HG02840 (cell line): Measurements from ENCODE around the gene VWC2.

Source experiments
- ATAC-seq: cut with Tn5 transposase; IDR thresholded peaks from one replicate; pipeline ENCODE4 v1.9.1; 2021; ENCODE audit warnings: mild to moderate bottlenecking, moderate library complexity, moderate number of reproducible peaks; ENCODE audit not compliant: unreplicated experiment, low FRiP score

VWC2 gene

GRCh38 chr7:49781996-49782395 lies 8.6 kb downstream of the VWC2 start:
- ATAC-seq: no peak

- ATAC-seq: no peak
Measured at GRCh38 chr7:49783446-49783845, 10.0 kb downstream of the VWC2 start.

- ATAC-seq: no peak
Measured at GRCh38 chr7:49787980-49788379, 14.5 kb downstream of the VWC2 start.

DNA sequence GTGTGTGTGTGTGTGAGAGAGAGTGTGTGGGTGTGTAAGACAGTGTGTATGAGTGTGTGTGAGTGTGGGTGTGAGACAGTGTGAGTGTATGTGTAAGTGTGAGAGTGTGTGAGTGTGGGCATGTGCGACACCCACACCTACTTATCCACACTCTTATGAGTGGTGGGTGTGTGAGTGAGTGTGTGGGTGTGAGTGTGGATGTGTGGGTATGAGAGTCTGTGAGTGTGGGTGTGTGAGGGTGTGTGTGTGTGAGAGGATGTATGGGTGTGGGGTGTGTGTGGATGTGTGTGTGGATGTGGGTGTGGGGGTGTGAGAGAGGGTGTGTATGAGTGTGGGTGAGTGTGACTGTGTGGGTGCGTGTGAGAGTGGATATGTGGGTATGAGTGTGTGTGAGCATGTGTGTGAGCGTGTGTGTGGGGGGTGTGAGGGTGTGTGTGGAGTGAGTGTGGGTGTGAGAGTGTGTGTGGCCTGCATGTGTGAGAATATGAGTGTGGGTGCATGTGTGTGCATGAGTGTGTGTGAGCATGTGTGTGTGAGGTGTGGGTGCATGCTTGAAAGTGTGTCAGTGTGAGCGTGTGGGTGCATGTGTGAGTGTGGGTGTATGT lies 15.1 kb downstream of the VWC2 start:
- no peak for ATAC-seq

GRCh38 chr7:49789736-49790135 lies 16.3 kb downstream of the VWC2 start:
- ATAC-seq: no peak

DNA sequence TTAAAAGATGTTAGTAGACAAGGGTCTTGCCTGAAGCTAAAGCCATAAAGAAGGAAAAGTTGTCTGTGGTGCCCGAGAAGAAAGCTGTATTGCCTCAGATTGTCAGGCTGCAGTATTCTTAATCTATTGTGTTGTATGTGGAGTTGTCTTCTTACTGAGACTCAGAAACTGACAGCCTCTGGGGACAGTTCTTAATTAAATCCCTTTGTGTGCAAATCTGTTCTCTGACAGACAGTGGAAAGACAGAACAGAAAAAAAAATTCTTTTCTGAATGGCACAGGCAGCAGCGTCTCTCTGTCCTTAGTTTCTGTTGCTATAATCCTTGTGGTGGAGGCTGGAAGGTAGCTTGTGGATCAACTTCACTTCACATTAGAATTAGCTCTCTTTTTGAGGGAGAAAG lies 16.8 kb downstream of the VWC2 start:
- ATAC-seq: no peak

- no peak for ATAC-seq
Measured at GRCh38 chr7:49791088-49791741, 17.8 kb downstream of the VWC2 start.

- ATAC-seq: no peak
Measured at GRCh38 chr7:49797987-49798660, 24.7 kb downstream of the VWC2 start.

GRCh38 chr7:49800031-49800430 lies 26.6 kb downstream of the VWC2 start:
- ATAC-seq: no peak

- ATAC-seq: no peak
Measured at GRCh38 chr7:49802600-49802999, 29.2 kb downstream of the VWC2 start.

DNA sequence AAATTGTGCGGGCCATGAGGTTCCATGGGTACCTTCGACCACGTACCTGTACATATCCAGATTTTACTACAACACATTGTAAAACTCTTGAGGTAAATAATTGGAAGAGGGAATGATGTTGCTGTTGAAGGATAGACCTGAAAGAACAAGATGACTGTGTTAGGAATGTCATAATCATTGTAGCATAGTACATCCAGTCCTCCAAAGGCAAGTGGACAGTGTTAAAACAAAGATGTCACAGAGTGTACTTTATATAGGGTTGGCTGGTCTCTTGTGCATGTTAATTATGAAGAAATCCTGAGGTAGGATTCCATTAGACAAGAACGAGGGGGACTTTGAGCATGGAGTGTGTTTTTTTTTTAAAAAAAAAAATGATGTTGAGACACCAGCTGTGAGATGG lies 30.4 kb downstream of the VWC2 start:
- no peak for ATAC-seq

DNA sequence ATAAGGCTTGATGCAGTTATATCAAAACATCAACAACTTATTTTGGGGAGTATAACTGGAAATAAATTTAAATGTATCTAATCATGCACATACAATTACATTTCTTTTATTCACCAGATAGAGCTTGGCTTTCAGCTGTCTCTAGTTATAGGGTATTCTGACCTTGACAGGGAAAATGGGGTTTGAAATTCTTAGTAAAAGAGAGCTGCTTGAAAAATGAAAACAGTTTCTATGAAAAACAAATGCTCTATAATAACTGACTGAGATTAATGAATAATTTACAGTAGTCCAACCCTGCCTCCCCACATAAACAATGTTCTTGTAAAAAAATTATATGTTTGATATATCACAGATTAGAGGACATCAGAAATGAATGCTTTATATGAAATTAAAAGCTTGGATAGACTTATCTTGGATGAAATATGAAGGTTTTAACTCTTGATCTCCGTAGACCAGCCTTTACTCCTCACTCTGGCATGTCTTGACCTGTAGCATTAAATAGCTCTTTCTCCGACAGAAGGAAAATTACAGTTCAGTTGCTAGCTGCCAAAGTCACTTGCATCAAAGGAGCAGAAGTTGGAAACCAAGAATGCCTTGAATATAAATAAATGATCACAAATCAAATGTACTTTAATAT lies 32.1 kb downstream of the VWC2 start:
- no peak for ATAC-seq

GRCh38 chr7:49812534-49812933 lies 39.1 kb downstream of the VWC2 start:
- ATAC-seq: no peak

DNA sequence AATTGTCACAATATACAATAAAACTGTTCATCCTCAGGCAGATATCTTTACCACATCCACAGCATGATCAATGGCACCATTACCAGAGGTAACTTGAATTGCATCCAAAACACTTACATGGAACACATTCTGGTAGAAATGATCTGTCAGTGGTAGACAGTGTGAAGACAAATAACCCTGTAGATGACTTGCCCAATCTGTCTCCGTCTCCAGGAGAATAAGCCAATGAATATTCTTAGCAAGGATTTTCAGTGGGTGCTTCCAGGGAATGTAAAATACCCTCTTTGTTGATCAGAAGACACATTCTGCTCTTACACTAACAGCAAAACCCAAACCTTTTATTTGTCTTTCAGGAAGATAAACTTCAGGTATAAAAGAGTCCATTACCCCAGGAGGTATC lies 43.8 kb downstream of the VWC2 start:
- ATAC-seq: no peak

GRCh38 chr7:49821181-49821580 lies 47.7 kb downstream of the VWC2 start:
- no peak for ATAC-seq

DNA sequence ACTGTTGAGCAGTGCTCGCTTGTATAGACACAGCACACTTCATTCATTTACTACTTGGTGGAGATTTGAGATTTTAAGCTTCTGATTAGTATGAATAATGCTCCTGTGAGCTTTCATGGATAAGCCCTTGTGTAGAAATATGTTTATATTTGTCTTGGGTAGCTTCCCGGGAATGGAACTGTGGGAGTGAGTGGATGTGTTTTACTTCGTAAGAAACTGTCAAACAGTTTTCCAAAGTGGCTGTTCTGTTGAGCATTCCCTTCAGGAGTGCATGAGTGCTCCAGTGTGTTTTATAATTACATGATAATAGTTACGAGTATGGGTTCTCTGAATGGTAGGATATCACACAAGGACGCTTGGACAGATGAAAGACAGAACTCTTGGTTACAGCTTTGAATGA lies 49.4 kb downstream of the VWC2 start:
- no peak for ATAC-seq

DNA sequence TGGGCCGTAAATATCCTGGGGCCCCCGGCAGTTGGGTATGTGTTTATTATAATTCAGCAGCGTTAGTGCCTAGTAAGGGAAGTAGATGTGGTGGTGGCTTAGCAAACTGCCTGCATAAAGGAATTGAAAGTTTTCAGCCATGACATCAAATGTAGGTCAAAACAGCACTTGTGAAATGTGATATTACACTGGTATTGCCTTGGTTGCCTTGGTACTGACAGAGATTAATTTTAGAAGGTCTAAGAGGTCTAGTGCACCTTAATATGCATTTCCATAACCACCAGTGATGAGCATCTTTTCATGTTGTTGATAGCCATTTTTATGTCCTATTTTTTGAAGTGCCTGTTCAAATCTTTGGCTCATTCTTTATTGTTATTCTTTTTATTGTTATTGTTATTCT lies 50.1 kb downstream of the VWC2 start:
- ATAC-seq: no peak

DNA sequence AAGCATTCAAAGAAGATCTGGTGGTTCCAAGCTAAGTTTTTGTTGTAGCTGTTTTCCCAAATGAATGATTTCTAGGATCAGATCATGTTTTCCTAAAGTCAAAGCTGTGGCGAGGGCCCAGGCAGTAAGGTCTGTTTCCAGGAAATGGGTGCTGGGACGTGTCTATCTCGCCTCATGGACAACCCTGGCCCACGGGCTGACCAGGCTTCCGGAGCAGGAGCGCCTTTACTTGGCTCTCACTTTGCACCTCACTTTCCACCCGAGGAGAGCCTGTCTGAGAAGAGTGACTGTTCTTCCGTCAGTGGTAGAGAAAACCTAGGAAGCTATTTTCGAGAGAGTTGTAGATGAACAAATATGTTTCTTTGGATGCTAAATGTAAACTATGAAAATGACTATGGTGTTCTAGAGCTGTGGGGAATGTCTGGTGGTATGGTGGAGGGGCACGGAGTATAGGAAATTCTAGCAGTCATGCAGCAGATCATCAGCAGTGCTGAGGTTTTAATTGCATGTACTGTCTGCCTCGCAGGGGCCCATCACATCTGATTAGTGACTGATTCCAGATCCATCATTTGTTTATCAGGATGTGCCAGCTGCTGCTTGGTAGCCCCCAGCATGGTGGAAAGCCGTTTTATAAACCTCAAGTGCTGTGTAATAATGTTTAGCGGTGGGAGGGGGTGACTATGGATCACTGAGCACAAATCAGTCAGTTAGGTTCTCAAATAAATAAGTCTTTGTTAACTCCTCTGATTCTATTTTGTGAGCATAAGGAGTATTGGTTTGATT lies 66.6 kb downstream of the VWC2 start:
- ATAC-seq: no peak

DNA sequence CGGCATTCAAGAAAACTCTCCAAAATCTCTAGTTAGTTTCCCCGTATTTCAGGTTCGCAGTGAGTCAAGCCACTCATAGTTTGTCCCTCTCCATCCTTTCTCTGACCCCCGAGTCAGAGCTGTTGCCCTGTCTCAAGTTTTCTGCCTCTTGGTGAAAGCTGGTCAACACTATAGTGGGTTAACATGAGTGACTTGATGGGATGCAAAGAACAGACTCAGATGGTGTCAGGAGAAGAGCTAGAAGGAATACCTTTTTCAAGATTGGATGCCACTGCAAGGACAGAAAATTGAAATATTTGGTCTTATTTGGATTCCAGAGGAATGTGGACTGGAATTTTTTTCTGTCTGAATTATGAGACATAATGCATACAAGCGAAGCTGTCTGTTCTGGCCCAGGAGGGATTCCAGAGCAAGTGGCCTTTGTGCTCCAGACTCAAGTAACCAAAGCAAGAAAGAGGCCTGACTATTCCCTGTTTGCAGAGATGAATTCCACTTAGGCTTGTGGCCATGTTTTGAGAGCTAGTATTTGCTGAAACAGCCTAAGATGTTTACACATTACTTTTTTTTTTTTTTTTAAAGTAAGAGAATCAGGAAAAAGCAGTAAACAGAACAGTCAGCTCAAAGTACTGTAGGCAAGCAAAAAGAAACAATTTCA lies 67.4 kb downstream of the VWC2 start:
- no peak for ATAC-seq

GRCh38 chr7:49845626-49846025 lies 72.2 kb downstream of the VWC2 start:
- ATAC-seq: no peak
